WTC11 (cell line): ENCODE measurements around the gene CEMIP. TPM values are rescaled to one million over a fixed set of nuclear protein-coding genes. Genes with fewer than 3 reads are reported as not detected.

Experiments used
- ATAC-seq: fragments of 200-7000 bp; cut with Tn5 transposase; 2 replicates; pipeline ENCODE4 v1.10.0; 2021; ENCODE audit warnings: mild to moderate bottlenecking, moderate library complexity
- CTCF ChIA-PET: fragments of 300-600 bp; sonication (Branson Sonifier 250); formaldehyde crosslinking; loops from one replicate; lab custom pipeline; 2021; ENCODE audit warnings: antibody characterized with exemption; lab: Charles Lee
- POLR2A ChIA-PET: fragments of 350-600 bp; sonication (Branson Sonifier 250); formaldehyde crosslinking; loops from one replicate; lab custom pipeline; 2021; ENCODE audit warnings: antibody characterized with exemption; lab: Charles Lee
- DNase-seq: peaks from one replicate; pipeline ENCODE4 v3.0.0; 2021; ENCODE audit warnings: low spot score
- H3K27ac Mint-ChIP-seq: 2 replicates; pipeline ENCODE4 v1.8.0; 2021; ENCODE audit warnings: mixed read lengths
- H3K27me3 Mint-ChIP-seq: 2 replicates; pipeline ENCODE4 v1.8.0; 2021; ENCODE audit warnings: low read depth, mild to moderate bottlenecking, moderate library complexity, mixed read lengths
- H3K36me3 Mint-ChIP-seq: 2 replicates; pipeline ENCODE4 v1.8.0; 2021; ENCODE audit warnings: mixed read lengths
- H3K4me1 Mint-ChIP-seq: 2 replicates; pipeline ENCODE4 v1.8.0; 2022; ENCODE audit warnings: mixed read lengths
- H3K4me3 Mint-ChIP-seq: 2 replicates; pipeline ENCODE4 v1.8.0; 2021; ENCODE audit warnings: mild to moderate bottlenecking, moderate library complexity, mixed read lengths
- H3K9me3 Mint-ChIP-seq: 2 replicates; pipeline ENCODE4 v1.8.0; 2021; ENCODE audit warnings: mixed read lengths
- ARID4B ChIP-seq: sonication (generic); formaldehyde crosslinking; IDR thresholded peaks from 2 replicates; pipeline ENCODE4 v1.8.0; 2023; ENCODE audit warnings: missing genetic modification reagents, mild to moderate bottlenecking, borderline replicate concordance
- ATF3 ChIP-seq: sonication (generic); formaldehyde crosslinking; conservative IDR thresholded peaks from 2 replicates; pipeline ENCODE4 v1.8.1; 2022; ENCODE audit warnings: mild to moderate bottlenecking, missing genetic modification reagents
- ATF6 ChIP-seq: sonication (generic); formaldehyde crosslinking; IDR thresholded peaks from 2 replicates; pipeline ENCODE4 v1.8.1; 2023; ENCODE audit warnings: mild to moderate bottlenecking, missing genetic modification reagents
- CREM ChIP-seq: sonication (generic); formaldehyde crosslinking; IDR thresholded peaks from 2 replicates; pipeline ENCODE4 v1.8.1; 2022; ENCODE audit warnings: mild to moderate bottlenecking, missing genetic modification reagents, moderate library complexity
- E2F4 ChIP-seq: sonication (generic); formaldehyde crosslinking; IDR thresholded peaks from 2 replicates; pipeline ENCODE4 v1.8.1; 2022; ENCODE audit warnings: low read depth, mild to moderate bottlenecking, moderate library complexity, missing genetic modification reagents, borderline replicate concordance
- E2F5 ChIP-seq: sonication (generic); formaldehyde crosslinking; IDR thresholded peaks from 2 replicates; pipeline ENCODE4 v1.8.1; 2022; ENCODE audit warnings: mild to moderate bottlenecking, moderate library complexity, missing genetic modification reagents
- ELF4 ChIP-seq: sonication (generic); formaldehyde crosslinking; IDR thresholded peaks from 2 replicates; pipeline ENCODE4 v1.8.1; 2022; ENCODE audit warnings: low read depth, mild to moderate bottlenecking, moderate library complexity, missing genetic modification reagents
- ETV6 ChIP-seq: sonication (generic); formaldehyde crosslinking; IDR thresholded peaks from 2 replicates; pipeline ENCODE4 v1.8.1; 2022; ENCODE audit warnings: mild to moderate bottlenecking, missing genetic modification reagents
- GABPB1 ChIP-seq: sonication (generic); formaldehyde crosslinking; IDR thresholded peaks from 2 replicates; pipeline ENCODE4 v1.8.1; 2023; ENCODE audit warnings: mild to moderate bottlenecking, missing genetic modification reagents
- JUN ChIP-seq: sonication (generic); formaldehyde crosslinking; IDR thresholded peaks from 2 replicates; pipeline ENCODE4 v1.8.0; 2023; ENCODE audit warnings: mild to moderate bottlenecking, missing genetic modification reagents
- MLX ChIP-seq: sonication (generic); formaldehyde crosslinking; IDR thresholded peaks from 2 replicates; pipeline ENCODE4 v1.8.1; 2023; ENCODE audit warnings: mild to moderate bottlenecking, missing genetic modification reagents, moderate library complexity
- MYBL2 ChIP-seq: sonication (generic); formaldehyde crosslinking; IDR thresholded peaks from 2 replicates; pipeline ENCODE4 v1.8.1; 2023; ENCODE audit warnings: mild to moderate bottlenecking, moderate library complexity, missing genetic modification reagents
- NFE2L1 ChIP-seq: sonication (generic); formaldehyde crosslinking; IDR thresholded peaks from 2 replicates; pipeline ENCODE4 v1.8.1; 2023; ENCODE audit warnings: missing genetic modification reagents
- NR1H2 ChIP-seq: sonication (generic); formaldehyde crosslinking; IDR thresholded peaks from 2 replicates; pipeline ENCODE4 v1.9.0; 2021; ENCODE audit warnings: mild to moderate bottlenecking, moderate library complexity, missing genetic modification reagents
- NR2C2 ChIP-seq: sonication (generic); formaldehyde crosslinking; IDR thresholded peaks from 2 replicates; pipeline ENCODE4 v1.8.0; 2022; ENCODE audit warnings: mild to moderate bottlenecking, missing genetic modification reagents
- NR3C1 ChIP-seq: sonication (generic); formaldehyde crosslinking; conservative IDR thresholded peaks from 2 replicates; pipeline ENCODE4 v1.8.1; 2023; ENCODE audit warnings: low read depth, mild to moderate bottlenecking, missing genetic modification reagents
- TCF7 ChIP-seq: sonication (generic); formaldehyde crosslinking; IDR thresholded peaks from 2 replicates; pipeline ENCODE4 v1.8.0; 2022; ENCODE audit warnings: mild to moderate bottlenecking, low read depth, missing genetic modification reagents, moderate library complexity
- TEAD1 ChIP-seq: sonication (generic); formaldehyde crosslinking; IDR thresholded peaks from 2 replicates; pipeline ENCODE4 v1.8.0; 2022; ENCODE audit warnings: mild to moderate bottlenecking, missing genetic modification reagents
- ZMAT4 ChIP-seq: fragments of 250-450 bp; sonication (Bioruptor Pico); IDR thresholded peaks from 2 replicates; pipeline ENCODE4 v1.9.0; 2021; ENCODE audit warnings: mild to moderate bottlenecking
- ZNF138 ChIP-seq: sonication (generic); formaldehyde crosslinking; conservative IDR thresholded peaks from 2 replicates; pipeline ENCODE4 v1.8.1; 2022; ENCODE audit warnings: mild to moderate bottlenecking, moderate library complexity, missing genetic modification reagents
- ZNF425 ChIP-seq: fragments of 250-450 bp; sonication (Bioruptor Pico); conservative IDR thresholded peaks from 2 replicates; pipeline ENCODE4 v1.9.0; 2021; ENCODE audit warnings: mild to moderate bottlenecking
- ZSCAN18 ChIP-seq: fragments of 250-450 bp; sonication (Bioruptor Pico); IDR thresholded peaks from 2 replicates; pipeline ENCODE4 v2.1.2; 2022; ENCODE audit warnings: mild to moderate bottlenecking, moderate library complexity
- total RNA-seq: library from RNA; stranded (reverse); gene quantifications from 3 replicates; pipeline ENCODE4 v1.2.3, GENCODE V29; 2021

CEMIP gene
- total RNA-seq, 1 experiment from 2014 or later, result 0.87 TPM

GRCh38 chr15:80777137-80777536 lies 2.0 kb upstream of the CEMIP start (continued):
- no peak for TF ChIP-seq ZNF425 (CRISPR knock-in tag)
- TF ChIP-seq ARID4B (CRISPR knock-in tag), result no peak
- TF ChIP-seq ATF6, result no peak
- no peak for TF ChIP-seq GABPB1 (CRISPR knock-in tag)
- TF ChIP-seq MYBL2, result no peak
- no peak for TF ChIP-seq MLX (CRISPR knock-in tag)
- no peak for TF ChIP-seq CREM (CRISPR knock-in tag)
- TF ChIP-seq, all 79 proteins: peak for 0

- Mint-ChIP-seq H3K27ac (no peak overlapping the region), H3K27me3 (peaks cover 53% of the 10 kb centered on the region), H3K4me3 (peak overlapping the region; percentile 11), H3K9me3 (no peaks in the 10 kb centered on the region), H3K4me1 (peaks cover 11% of the 10 kb centered on the region), H3K36me3 (no peaks in the 10 kb centered on the region)
- no peak for ATAC-seq
- ChIA-PET POLR2A (no interaction called here), CTCF (interaction anchor here (0.7 to 6.4 kb wide), 13 partner anchors 26 to 488 kb away, joined by 3 to 143 read pairs (median 9); no protein-coding TSS in a partner anchor)
- DNase-seq, result no peak
- TF ChIP-seq ZNF138 (CRISPR knock-in tag), result no peak
- TF ChIP-seq ATF3 (CRISPR knock-in tag), result no peak
- TF ChIP-seq TEAD1 (CRISPR knock-in tag), result no peak
- TF ChIP-seq NR3C1 (CRISPR knock-in tag), result no peak
- TF ChIP-seq NR1H2, result no peak
- TF ChIP-seq E2F4, result no peak
- no peak for TF ChIP-seq ETV6 (CRISPR knock-in tag)
- no peak for TF ChIP-seq GABPB1 (CRISPR knock-in tag)
- TF ChIP-seq NR2C2, result no peak
- TF ChIP-seq ZMAT4, result no peak
- no peak for TF ChIP-seq E2F5 (CRISPR knock-in tag)
- no peak for TF ChIP-seq JUN (CRISPR knock-in tag)
- no peak for TF ChIP-seq ELF4 (CRISPR knock-in tag)
- no peak for TF ChIP-seq TCF7 (CRISPR knock-in tag)
- TF ChIP-seq ZSCAN18 (CRISPR knock-in tag), result no peak
- no peak for TF ChIP-seq NFE2L1 (CRISPR knock-in tag)
Observed at GRCh38 chr15:80777826-80778620, 1.1 kb upstream of the CEMIP start.
